ENCODE data around the gene STK35.
"Not testable (repeated sequence)": the region's sequence is repeated elsewhere in the genome, so short reads cannot be mapped to it uniquely, and the experiment has no call there.

Gene STK35

GRCh38 chr20:2163757-2164156, 62.1 kb downstream of the STK35 start:
- DNase-seq = no peak

- no peak for DNase-seq
Observed at GRCh38 chr20:2164421-2164820, 62.8 kb downstream of the STK35 start.

DNA sequence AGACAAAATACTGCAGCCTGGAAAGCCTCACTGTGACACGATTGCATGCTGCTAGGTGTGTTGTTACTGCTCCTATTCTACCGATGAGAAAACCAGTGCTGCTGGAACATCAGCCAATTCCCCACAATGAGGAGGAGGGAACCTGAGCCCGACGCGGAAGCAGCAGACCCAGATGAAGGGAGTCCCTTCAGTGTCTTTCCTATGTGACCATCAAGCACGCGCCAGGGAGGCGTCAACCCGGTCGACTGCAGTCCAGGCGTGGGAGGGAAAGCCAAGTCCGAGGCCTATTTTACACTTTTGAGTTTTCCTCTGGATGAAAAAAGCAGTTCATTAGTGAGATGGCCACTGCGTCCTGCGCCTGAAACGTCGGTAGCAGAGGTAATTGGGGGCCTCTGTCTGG, 63.3 kb downstream of the STK35 start:
- DNase-seq = no peak

DNA sequence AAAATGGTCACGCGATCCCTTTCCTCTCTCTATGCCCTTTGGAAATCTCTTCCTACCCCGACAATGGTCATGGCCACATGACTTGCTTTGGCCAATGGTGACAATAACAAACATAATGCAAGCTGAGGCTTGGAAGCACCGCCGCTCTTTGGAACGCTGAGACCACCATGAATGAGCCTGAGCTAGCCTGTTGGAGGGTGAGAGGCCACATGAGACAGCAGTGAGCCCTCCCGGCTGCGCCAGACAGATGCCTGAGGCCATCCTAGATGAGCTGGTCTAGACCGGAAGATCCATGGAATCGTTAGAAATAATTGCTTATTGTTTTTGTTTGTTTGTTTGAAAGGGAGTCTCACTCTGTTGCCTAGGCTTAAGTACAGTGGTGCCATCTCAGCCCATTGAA, 64.2 kb downstream of the STK35 start:
- no peak for DNase-seq

DNA sequence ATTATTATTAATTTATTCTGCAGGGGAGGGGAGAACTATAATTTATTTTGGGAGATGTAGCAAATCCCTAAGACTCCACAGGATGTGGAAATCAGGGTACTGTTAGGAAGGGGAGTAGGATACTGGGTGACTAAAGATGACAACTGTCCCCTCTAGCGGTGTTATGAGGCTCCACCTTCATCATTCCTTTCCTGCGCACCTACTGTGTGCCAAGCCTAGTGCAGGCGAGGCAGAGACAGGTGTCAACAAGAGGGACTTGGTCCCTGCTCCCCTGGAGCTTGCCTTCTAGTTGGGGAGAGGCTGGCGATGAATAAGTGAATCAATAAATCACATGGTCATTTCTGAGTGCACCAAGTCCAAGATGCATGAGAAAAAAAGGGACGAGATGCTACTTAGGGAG, 65.5 kb downstream of the STK35 start:
- DNase-seq = no peak

- DNase-seq = no peak
Observed at GRCh38 chr20:2168946-2169345, 67.3 kb downstream of the STK35 start.

DNA sequence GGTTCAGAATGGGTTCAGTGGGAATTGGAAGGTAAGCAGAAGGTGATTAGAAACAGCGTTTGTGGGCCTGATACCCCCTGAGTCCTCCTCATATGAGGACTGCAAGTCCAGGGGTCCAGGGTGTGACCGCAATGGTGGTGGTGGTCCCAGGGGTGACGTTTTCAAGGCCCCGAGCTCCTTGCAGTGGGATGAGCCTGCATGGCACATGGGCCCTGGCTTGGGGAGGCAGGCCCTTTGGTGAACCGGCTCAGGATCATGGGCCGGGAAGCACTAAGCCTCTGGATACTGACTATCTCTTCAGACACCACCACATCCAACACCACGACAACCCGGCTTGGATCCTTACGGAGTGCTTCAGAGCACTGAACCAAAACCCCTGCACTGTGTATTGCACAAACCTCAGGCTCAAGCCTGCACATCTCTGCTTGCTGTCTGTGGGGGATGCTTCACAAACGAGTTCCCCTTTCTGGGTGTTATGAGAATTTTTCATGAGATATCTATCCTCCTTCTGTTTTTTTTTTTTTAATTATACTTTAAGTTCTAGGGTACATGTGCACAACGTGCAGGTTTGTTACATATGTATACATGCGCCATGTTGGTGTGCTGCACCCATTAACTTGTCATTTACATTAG, 67.9 kb downstream of the STK35 start:
- DNase-seq = no peak

DNA sequence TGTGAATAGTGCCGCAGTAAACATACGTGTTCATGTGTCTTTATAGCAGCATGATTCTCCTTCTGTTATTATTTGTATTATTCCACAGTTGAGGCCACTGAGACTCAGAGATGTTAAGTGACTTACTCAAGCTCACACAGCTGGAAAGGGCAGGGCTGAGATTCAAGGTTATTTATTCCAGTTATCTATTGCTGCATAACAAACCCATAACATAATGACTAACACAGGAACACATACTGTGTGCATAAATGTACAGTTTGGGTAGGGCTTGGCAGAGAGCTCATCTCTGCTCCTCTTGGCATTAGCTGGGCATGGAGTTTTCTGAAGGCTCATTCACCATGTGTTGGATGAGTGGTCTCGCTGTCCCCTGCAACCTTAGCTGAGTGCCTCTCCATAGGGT, 68.8 kb downstream of the STK35 start:
- DNase-seq = no peak

DNA sequence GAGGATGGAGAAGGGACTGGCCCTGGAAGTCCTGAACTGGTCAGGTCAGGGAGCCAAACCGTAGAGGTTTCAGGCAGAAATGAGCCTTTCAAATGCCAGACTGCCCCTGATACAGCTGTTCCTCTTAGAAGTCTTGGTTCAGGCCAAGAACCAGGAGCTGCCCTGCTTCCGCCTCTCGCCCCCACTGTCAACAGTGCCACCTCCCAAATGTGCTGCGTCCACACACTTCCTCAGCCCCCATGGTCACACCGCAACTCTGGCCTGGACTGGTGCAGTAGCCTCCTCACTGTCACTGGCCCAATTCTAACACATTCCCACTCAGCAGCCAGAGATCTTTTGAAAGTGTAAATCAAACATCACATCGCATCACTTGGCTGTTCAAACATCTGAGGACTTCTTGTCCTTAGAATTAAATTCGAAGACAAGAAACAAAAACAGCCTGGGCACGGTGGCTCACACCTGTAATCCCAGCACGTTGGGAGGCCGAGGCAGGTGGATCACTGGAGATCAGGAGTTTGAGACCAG, 69.7 kb downstream of the STK35 start:
- no peak for DNase-seq

DNA sequence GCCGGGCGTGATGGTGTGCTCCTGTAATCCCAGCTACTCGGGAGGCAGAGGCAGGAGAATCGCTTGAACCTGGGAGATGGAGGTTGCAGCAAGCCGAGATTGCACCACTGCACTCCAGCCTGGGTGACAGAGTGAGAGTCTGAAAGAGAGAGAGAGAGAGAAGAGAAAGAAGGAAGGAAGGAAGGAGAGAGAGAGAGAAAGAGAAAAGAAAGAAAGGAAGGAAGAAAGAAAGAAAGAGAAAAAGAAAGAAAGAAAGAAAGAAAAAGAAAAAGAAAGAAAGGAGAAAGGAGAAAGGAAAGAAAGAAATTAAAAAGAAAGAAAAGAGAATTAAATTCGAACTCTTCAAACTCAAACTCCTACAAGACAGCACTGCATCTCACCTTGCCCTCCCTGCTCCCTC, 70.2 kb downstream of the STK35 start:
- not testable (repeated sequence) for DNase-seq

- DNase-seq = peak; percentile 72
Observed at GRCh38 chr20:2172305-2173175, 70.9 kb downstream of the STK35 start.

- no peak for DNase-seq
Observed at GRCh38 chr20:2173186-2173585, 71.6 kb downstream of the STK35 start.

GRCh38 chr20:2174067-2174466, 72.4 kb downstream of the STK35 start:
- no peak for DNase-seq

DNA sequence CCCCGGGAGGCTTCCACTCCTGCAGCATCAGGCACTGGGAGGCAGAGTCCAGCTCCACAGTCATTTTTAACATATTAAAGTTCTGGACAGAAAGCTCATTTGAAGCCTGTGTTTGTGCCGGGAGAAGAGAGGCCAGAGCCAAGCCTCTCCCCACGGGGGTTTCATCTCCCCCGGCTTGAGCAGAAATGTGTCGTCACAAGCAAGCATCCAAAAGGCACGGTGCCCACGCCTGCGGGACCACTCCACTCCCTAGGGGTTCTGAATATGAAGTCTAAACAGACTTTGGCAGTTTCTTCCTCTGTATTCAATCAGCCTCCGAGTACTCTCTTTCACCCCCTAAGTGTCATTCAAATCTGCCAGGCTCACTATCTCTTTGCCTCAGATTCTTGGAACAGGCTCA, 75.3 kb downstream of the STK35 start:
- DNase-seq = no peak

- no peak for DNase-seq
Observed at GRCh38 chr20:2178318-2179232, 76.9 kb downstream of the STK35 start.

- no peak for DNase-seq
Observed at GRCh38 chr20:2179233-2179580, 77.6 kb downstream of the STK35 start.

DNA sequence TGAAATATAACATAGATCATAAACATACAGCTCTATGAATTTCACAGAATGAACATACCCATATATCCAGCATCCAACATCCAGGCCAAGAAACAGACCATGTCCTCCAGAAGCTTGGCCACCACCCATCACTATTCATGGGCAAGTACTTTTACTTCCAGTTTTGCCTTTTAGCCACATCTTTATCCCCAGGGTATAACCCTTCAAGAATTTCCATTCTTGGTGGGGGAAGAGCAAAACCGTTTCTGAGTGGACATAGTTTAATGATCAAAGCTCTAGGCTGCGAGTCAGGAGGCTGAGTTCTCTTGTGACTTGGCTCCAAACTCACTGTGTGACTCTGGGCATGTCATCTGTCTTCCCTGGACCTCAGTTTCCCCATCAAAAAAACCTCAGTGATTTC, 78.3 kb downstream of the STK35 start:
- DNase-seq = no peak

GRCh38 chr20:2183381-2183780, 81.8 kb downstream of the STK35 start:
- DNase-seq = no peak

DNA sequence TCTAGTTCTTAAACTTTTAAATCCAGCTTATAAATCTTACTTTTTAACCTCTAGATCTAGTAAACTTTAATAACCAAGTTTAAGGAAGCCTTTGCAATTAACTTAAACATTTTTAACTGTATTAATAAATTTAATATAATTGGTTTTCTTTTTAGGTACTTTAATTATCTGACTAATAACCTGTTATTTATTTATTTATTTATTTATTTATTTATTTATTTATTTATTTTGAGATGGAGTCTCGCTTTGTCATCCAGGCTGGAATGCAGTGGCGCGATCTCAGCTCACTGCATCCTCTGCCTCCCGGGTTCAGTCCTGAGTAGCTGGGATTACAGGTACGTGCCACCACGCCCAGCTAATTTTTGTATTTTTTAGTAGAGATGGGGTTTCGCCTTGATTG, 83.3 kb downstream of the STK35 start:
- DNase-seq = not testable (repeated sequence)

GRCh38 chr20:2195614-2196013, 94.0 kb downstream of the STK35 start:
- no peak for DNase-seq

DNA sequence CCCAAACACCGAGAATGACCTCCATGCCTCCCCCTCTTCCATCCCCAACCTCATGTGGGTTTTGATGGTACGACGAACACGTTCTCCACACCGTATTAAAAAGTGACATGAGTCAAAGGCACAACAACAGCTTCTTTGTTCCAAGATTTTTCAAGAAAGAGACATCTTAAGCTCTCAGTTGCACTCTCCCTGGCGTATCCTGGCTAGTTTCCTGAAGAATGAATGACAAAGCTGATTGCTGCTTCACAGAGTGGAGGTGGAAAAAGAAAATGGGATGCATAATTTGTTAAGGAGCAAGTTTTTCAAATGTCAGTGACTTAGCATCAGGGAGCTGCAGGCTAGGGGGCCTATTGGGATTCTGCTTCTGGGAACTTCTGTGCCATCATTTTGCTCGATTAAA, 95.5 kb downstream of the STK35 start:
- no peak for DNase-seq

All from CD4-positive, alpha-beta T cell treated with Interleukin-6 for 4 hours (primary cell).